ENCODE results near the gene MYBBP1A.

MYBBP1A gene

GRCh38 chr17:4502466-4503154 is 52.6 kb downstream of the MYBBP1A start:
- DNase-seq (ENCODE audit: low read depth) = no peak

DNA sequence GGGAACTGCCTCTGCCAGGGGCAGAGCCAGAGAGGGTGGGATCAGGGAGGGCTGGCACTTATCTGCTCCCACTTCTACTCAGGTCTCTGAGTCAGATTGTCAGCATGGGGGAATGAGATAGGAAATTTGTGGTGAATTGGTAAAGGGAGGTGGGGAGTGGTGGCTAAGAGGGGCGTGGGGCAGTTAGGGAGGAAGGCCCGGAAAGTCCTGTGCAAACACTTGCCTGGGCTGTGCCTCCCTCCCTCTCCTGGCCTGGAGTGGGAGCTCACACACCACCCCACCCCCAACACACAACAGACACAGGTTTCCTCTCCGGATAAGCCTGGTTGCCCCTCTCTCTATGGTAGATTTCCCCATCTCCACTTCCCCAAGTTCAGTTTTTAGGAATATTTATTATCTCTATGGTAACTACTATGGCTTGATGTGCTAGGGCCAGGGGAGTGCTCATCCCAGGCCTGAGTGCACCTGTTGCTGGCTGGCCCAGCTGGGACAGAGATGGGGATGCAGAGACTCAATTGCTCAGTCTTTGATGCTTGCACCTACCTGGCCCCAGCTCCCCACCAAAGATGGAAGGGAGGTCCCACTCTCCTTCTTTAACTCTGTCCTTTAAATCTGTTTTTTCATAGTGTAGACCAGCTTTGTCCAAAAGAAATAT is 53.8 kb downstream of the MYBBP1A start:
- no peak for DNase-seq (ENCODE audit: low read depth)

- no peak for DNase-seq (ENCODE audit: low read depth)
Measured at GRCh38 chr17:4500191-4500571, 55.0 kb downstream of the MYBBP1A start.

GRCh38 chr17:4499431-4500190 is 55.6 kb downstream of the MYBBP1A start:
- DNase-seq (ENCODE audit: low read depth) = no peak

DNA sequence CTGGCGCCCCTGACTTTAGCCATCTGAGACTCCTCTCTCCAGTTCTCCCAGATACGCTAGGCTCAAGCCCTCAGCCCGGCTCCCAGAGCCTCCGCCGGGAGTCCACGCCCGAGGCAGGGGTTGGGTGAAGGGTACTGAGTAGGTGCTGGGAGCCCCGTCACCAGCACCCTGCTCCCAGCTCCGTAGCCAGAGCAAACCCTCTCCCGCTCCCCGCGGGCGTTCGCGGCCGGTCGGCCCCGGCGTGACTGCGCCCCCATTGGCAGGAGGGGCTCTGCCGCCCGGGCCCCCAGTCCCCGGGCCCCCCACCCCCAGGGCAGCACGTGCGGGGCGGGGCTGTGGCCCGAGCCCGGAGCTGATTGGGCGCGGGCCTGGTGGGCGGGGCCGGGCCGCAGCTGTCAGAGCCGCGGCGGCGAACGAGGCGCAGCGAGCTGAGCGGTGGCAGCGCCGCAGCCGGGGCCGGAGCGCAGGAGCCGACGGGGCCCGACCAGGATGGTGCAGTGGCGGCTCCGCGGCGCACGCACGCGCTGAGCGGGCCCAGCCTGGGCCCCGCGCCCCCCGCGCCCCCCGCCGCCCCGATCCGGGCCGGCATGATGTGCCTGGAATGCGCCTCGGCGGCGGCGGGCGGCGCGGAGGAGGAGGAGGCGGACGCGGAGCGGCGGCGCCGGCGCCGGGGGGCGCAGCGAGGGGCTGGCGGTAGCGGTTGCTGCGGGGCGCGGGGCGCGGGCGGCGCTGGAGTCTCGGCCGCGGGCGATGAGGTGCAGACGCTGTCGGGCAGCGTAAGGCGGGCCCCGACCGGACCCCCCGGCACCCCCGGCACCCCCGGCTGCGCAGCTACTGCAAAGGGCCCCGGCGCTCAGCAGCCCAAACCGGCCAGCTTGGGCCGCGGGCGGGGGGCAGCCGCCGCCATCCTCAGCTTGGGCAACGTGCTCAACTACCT is 56.5 kb downstream of the MYBBP1A start, which contains the start of gene SPNS2:
Gene SPNS2, plus strand, starts transcription at position 421 of the 937 bp plus-strand sequence. Its CDS starts 167 bp downstream, at position 588.
- DNase-seq (ENCODE audit: low read depth) = no peak

- DNase-seq (ENCODE audit: low read depth) = no peak
Measured at GRCh38 chr17:4497101-4497824, 57.9 kb downstream of the MYBBP1A start.

GRCh38 chr17:4492721-4493561 is 62.2 kb downstream of the MYBBP1A start:
- no peak for DNase-seq (ENCODE audit: low read depth)

GRCh38 chr17:4490637-4491061 is 64.5 kb downstream of the MYBBP1A start:
- no peak for DNase-seq (ENCODE audit: low read depth)

- DNase-seq (ENCODE audit: low read depth) = no peak
Measured at GRCh38 chr17:4490109-4490591, 65.0 kb downstream of the MYBBP1A start.

- DNase-seq (ENCODE audit: low read depth) = no peak
Measured at GRCh38 chr17:4488989-4489595, 66.1 kb downstream of the MYBBP1A start.

Data from fibroblast of the conjunctiva (primary cell).